Endothelial cell of umbilical vein (primary cell): ENCODE results near the gene PNPLA2. TPM values are rescaled to one million over a fixed set of nuclear protein-coding genes. Genes with fewer than 3 reads are reported as not detected.

Experiments
- BruUV-seq: library from RNA; stranded (reverse); fragments of 400-500 nt; replicated peaks from 2 replicates; lab custom pipeline; 2021; lab: Mats Ljungman, UMichigan
- CTCF ChIA-PET: fragments of 300-600, 350-600 bp; sonication (Branson Sonifier 250); formaldehyde crosslinking; loops from one replicate; lab custom pipeline; 2021; ENCODE audit warnings: antibody characterized with exemption, inconsistent platforms; lab: Charles Lee
- POLR2A ChIA-PET: fragments of 300-600, 350-600 bp; sonication (Branson Sonifier 250); formaldehyde crosslinking; loops from one replicate; lab custom pipeline; 2021; ENCODE audit warnings: antibody characterized with exemption, inconsistent platforms; lab: Charles Lee
- DNase-seq: peaks from one replicate; pipeline ENCODE4 v3.0.0-alpha.2; 2011; ENCODE audit warnings: low read depth, low spot score
- FAIRE-seq: peaks from 2 replicates; lab custom pipeline; 2011; peaks lifted over from hg19 to GRCh38; lab: Jason Lieb, UNC
- H2AFZ ChIP-seq: 2 replicates; pipeline ENCODE4 v1.6.0; 2012; ENCODE audit warnings: low read depth, low read length, control low read depth, inconsistent platforms
- H3K27ac ChIP-seq: 2 replicates; pipeline ENCODE4 v1.5.1; 2011; ENCODE audit warnings: low read depth, mild to moderate bottlenecking, control low read depth, low read length, moderate library complexity; ENCODE audit not compliant: insufficient read depth
- H3K27me3 ChIP-seq, 2 experiments: 2 replicates each; pipeline versions ENCODE4 v1.6.0 to v1.6.1; 2011; ENCODE audit warnings: low read length in 2 of 2, mixed read lengths in 1 of 2; ENCODE audit not compliant: control insufficient read depth in 2 of 2, insufficient read depth in 2 of 2
- H3K36me3 ChIP-seq, 2 experiments: 2 replicates in 1 of 2; 3 replicates in 1 of 2; pipeline ENCODE4 v1.5.1; 2011; ENCODE audit warnings: low read length in 2 of 2, mild to moderate bottlenecking in 1 of 2, moderate library complexity in 1 of 2; ENCODE audit not compliant: control insufficient read depth in 2 of 2, insufficient read depth in 2 of 2; ENCODE audit errors: extremely low read depth in 1 of 2
- H3K4me1 ChIP-seq: 3 replicates; pipeline ENCODE4 v1.5.1; 2011; ENCODE audit warnings: mild to moderate bottlenecking, low read length; ENCODE audit not compliant: control insufficient read depth, insufficient read depth; ENCODE audit errors: extremely low read depth
- H3K4me2 ChIP-seq: 2 replicates; pipeline ENCODE4 v1.6.1; 2011; ENCODE audit warnings: low read length, control low read depth, mixed read lengths; ENCODE audit not compliant: insufficient read depth
- H3K4me3 ChIP-seq, 3 experiments: fragments of 200-600 bp in 1 of 3; sonication (generic), shearing (Covaris generic) in 1 of 3; replicated peaks in 1 of 3; 2 replicates each; pipeline ENCODE4 v1.5.1; 2011 to 2016; ENCODE audit warnings: control low read depth in 3 of 3, low read length in 3 of 3, mild to moderate bottlenecking in 2 of 3, inconsistent platforms in 1 of 3, low read depth in 1 of 3, moderate library complexity in 1 of 3; ENCODE audit not compliant: insufficient read depth in 1 of 3
- H3K79me2 ChIP-seq: 2 replicates; pipeline ENCODE4 v1.6.0; 2012; ENCODE audit warnings: low read length, inconsistent platforms; ENCODE audit not compliant: control insufficient read depth, insufficient read depth
- H3K9ac ChIP-seq: replicated peaks from 2 replicates; pipeline ENCODE3; 2011; ENCODE audit warnings: low read length, control low read depth; ENCODE audit not compliant: insufficient read depth; ENCODE audit errors: extremely low read depth
- H3K9me1 ChIP-seq: replicated peaks from 3 replicates; pipeline ENCODE4 v1.6.0; 2011; ENCODE audit warnings: mild to moderate bottlenecking, low read length; ENCODE audit not compliant: control insufficient read depth, insufficient read depth; ENCODE audit errors: extremely low read depth
- H3K9me3 ChIP-seq: replicated peaks from 2 replicates; pipeline ENCODE4 v1.5.1; 2012; ENCODE audit warnings: low read length, inconsistent platforms; ENCODE audit not compliant: control insufficient read depth, insufficient read depth
- H4K20me1 ChIP-seq: replicated peaks from 2 replicates; pipeline ENCODE3; 2011; ENCODE audit warnings: mild to moderate bottlenecking, low read length; ENCODE audit not compliant: control insufficient read depth, insufficient read depth; ENCODE audit errors: extremely low read depth
- EZH2 ChIP-seq: IDR thresholded peaks from 2 replicates; pipeline ENCODE4 v1.6.1; 2012; ENCODE audit warnings: borderline replicate concordance, low read depth, mild to moderate bottlenecking, moderate library complexity, low read length, inconsistent platforms; ENCODE audit not compliant: severe bottlenecking
- FOS ChIP-seq: IDR thresholded peaks from 2 replicates; pipeline ENCODE4 v1.6.1; 2011; ENCODE audit warnings: mild to moderate bottlenecking, low read length, moderate library complexity, borderline replicate concordance; ENCODE audit not compliant: insufficient read depth
- GATA2 ChIP-seq: IDR thresholded peaks from 2 replicates; pipeline ENCODE4 v1.7.0; 2011; ENCODE audit warnings: low read depth, mild to moderate bottlenecking, moderate library complexity, mixed read lengths, low read length; ENCODE audit not compliant: insufficient read length, insufficient read depth
- JUN ChIP-seq: IDR thresholded peaks from 2 replicates; pipeline ENCODE4 v1.6.1; 2011; ENCODE audit warnings: borderline replicate concordance, low read depth; ENCODE audit not compliant: insufficient read length, insufficient read depth
- MAX ChIP-seq: IDR thresholded peaks from 2 replicates; pipeline ENCODE4 v1.6.1; 2011; ENCODE audit not compliant: insufficient read depth, insufficient read length
- MYC ChIP-seq: IDR thresholded peaks from one replicate; pipeline ENCODE4 v1.6.1; 2011; ENCODE audit warnings: mild to moderate bottlenecking, low read depth, low read length
- POLR2A ChIP-seq: IDR thresholded peaks from 2 replicates; pipeline ENCODE4 v1.6.1; 2012; ENCODE audit warnings: low read depth, mild to moderate bottlenecking, control low read depth, low read length
- POLR2AphosphoS5 ChIP-seq: IDR thresholded peaks from 2 replicates; pipeline ENCODE4 v1.6.1; 2012; ENCODE audit warnings: low read depth, mild to moderate bottlenecking, control low read depth, low read length, moderate library complexity; ENCODE audit not compliant: insufficient read depth
- dilution Hi-C: fragments of 300-500 bp; cut with MboI; formaldehyde crosslinking; loops from one replicate; pipeline ENCODE4 v1.15.0; 2019; ENCODE audit warnings: low sequenced_read_pairs; ENCODE audit not compliant: extremely low pct_ligation_motif_present
- intact Hi-C: fragments of 100-400 bp; cut with micrococcal nuclease; formaldehyde crosslinking; loops from one replicate; pipeline ENCODE4 v1.10.0; 2022
- polyA plus RNA-seq, 4 experiments: library from polyadenylated mRNA; depleted of rRNA in 3 of 4; stranded (reverse) in 3 of 4; unstranded in 1 of 4; fragments of >200 nt; gene quantifications; 2 replicates each; pipeline versions ENCODE4 v1.2.1 to v1.2.3, GENCODE V29; 2011 to 2012; ENCODE audit warnings: missing spikeins in 1 of 4
- total RNA-seq: library from RNA; stranded (reverse); gene quantifications from 2 replicates; pipeline ENCODE4 v1.2.3, GENCODE V29; 2021
- TF ChIP-seq, protein P1 (sequence below), 2 donors: IDR thresholded peaks; 1 replicate in 1 of 2; 2 replicates in 1 of 2; pipeline ENCODE4 v1.5.1; 2011; ENCODE audit warnings: low read length in 2 of 2, mild to moderate bottlenecking in 2 of 2, moderate library complexity in 2 of 2, control low read depth in 1 of 2, inconsistent platforms in 1 of 2, low read depth in 1 of 2; ENCODE audit not compliant: insufficient read depth in 1 of 2; ENCODE audit errors: extremely low read depth in 1 of 2

PNPLA2 gene
- total and polyA plus RNA-seq, 2 donors (not counting 3 experiments of a cell fraction or from before 2014, with no cell fraction given), result 73.1 to 75.6 TPM

DNA sequence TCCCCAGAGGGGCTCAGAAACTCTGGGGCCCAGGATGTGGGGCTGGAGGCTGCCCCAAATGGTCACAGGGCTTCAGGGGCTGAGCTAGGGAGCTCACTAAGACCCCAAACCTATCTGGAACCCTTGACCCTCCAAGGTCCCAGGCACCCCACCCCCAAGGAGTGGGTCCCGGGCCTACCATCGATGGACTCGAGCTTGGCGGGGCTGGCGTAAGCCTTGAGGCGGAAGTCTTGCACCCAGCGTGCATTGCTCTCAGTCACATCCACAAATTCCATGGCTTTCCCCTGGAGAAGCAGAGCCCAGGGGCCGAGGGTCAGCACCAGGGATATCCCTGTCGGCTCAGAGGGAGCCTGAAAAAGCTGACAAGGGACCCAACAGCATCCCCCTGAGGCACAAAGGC lies 44.9 kb upstream of the PNPLA2 start:
- no peaks in the 10 kb centered on the region for H3K9me3 ChIP-seq
- no peak overlapping the region for H3K4me2 ChIP-seq
- peaks cover 23% of the 10 kb centered on the region for H3K4me1 ChIP-seq
- H3K4me3 ChIP-seq, result no peak overlapping the region
- H3K36me3 ChIP-seq, result peaks cover 17 to 37% of the 10 kb centered on the region in 2 experiments
- H3K27me3 ChIP-seq, result no peaks in the 10 kb centered on the region
- peaks cover 65% of the 10 kb centered on the region for H3K79me2 ChIP-seq
- no peaks in the 10 kb centered on the region for H3K9me1 ChIP-seq
- H2AFZ ChIP-seq, result no peak overlapping the region
- H4K20me1 ChIP-seq, result no peaks in the 10 kb centered on the region
- dilution Hi-C loops (no loop called here), intact Hi-C loops (no loop called here)
- DNase-seq (no peak), FAIRE-seq (no peak)
- ChIA-PET CTCF (no interaction called here), POLR2A (no interaction called here)
- H3K27ac ChIP-seq, result no peak overlapping the region
- H3K9ac ChIP-seq, result no peak overlapping the region
- TF ChIP-seq MYC, result no peak
- TF ChIP-seq POLR2A, result no peak
- no peak for TF ChIP-seq GATA2
- no peak for TF ChIP-seq POLR2AphosphoS5
- no peak for TF ChIP-seq JUN
- no peak for TF ChIP-seq MAX
- TF ChIP-seq, protein P1, sequence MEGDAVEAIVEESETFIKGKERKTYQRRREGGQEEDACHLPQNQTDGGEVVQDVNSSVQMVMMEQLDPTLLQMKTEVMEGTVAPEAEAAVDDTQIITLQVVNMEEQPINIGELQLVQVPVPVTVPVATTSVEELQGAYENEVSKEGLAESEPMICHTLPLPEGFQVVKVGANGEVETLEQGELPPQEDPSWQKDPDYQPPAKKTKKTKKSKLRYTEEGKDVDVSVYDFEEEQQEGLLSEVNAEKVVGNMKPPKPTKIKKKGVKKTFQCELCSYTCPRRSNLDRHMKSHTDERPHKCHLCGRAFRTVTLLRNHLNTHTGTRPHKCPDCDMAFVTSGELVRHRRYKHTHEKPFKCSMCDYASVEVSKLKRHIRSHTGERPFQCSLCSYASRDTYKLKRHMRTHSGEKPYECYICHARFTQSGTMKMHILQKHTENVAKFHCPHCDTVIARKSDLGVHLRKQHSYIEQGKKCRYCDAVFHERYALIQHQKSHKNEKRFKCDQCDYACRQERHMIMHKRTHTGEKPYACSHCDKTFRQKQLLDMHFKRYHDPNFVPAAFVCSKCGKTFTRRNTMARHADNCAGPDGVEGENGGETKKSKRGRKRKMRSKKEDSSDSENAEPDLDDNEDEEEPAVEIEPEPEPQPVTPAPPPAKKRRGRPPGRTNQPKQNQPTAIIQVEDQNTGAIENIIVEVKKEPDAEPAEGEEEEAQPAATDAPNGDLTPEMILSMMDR (IDR thresholded peaks at IDR 0.05; ENCODE audit: extremely low read depth in 1 of 2, insufficient read depth in 1 of 2, low read depth in 1 of 2, low read length in 2 of 2), result no peak
- TF ChIP-seq FOS, result no peak
- no peak for TF ChIP-seq EZH2
- no TSS peak for BruUV-seq
